ENCODE results near the gene FMC1. TPM values are rescaled to one million over a fixed set of nuclear protein-coding genes. Genes with fewer than 3 reads are reported as not detected.

The FMC1 gene
- total RNA-seq, 1 donor from 2014 or later = 5.1 TPM

- no peaks in the 10 kb centered on the region for H3K27me3 Mint-ChIP-seq
- peaks cover 34% of the 10 kb centered on the region for H3K36me3 Mint-ChIP-seq (ENCODE audit: low read depth)
- H3K9me3 Mint-ChIP-seq = no peaks in the 10 kb centered on the region
- no peak overlapping the region for H3K27ac Mint-ChIP-seq
- DNase-seq = no peak
- peaks cover 44% of the 10 kb centered on the region for H3K4me1 Mint-ChIP-seq
- intact Hi-C loops (cut with micrococcal nuclease) = no loop called here
- no peak overlapping the region for H3K4me3 Mint-ChIP-seq
These were observed 29.3 kb downstream of the FMC1 start for GRCh38 chr7:139370301-139370942.

- Mint-ChIP-seq H3K27ac (peak overlapping the region; percentile 9), H3K9me3 (no peaks in the 10 kb centered on the region), H3K4me1 (peaks cover 41% of the 10 kb centered on the region), H3K4me3 (no peak overlapping the region), H3K27me3 (no peaks in the 10 kb centered on the region), H3K36me3 (ENCODE audit: low read depth) (peaks cover 30% of the 10 kb centered on the region)
- intact Hi-C loops (cut with micrococcal nuclease) = no loop called here
- no peak for DNase-seq
These were observed 29.8 kb downstream of the FMC1 start for GRCh38 chr7:139370943-139371313.

- H3K36me3 Mint-ChIP-seq (ENCODE audit: low read depth) = peaks cover 33% of the 10 kb centered on the region
- peaks cover 37% of the 10 kb centered on the region for H3K4me1 Mint-ChIP-seq
- no peaks in the 10 kb centered on the region for H3K27me3 Mint-ChIP-seq
- intact Hi-C loops (cut with micrococcal nuclease) = no loop called here
- H3K4me3 Mint-ChIP-seq = no peak overlapping the region
- H3K27ac Mint-ChIP-seq = no peak overlapping the region
- H3K9me3 Mint-ChIP-seq = no peaks in the 10 kb centered on the region
- DNase-seq = no peak
These were observed 33.1 kb downstream of the FMC1 start for GRCh38 chr7:139374246-139374645.

GRCh38 chr7:139382439-139382838 is 41.3 kb downstream of the FMC1 start:
- Mint-ChIP-seq H3K27me3 (no peaks in the 10 kb centered on the region), H3K27ac (no peak overlapping the region)

GRCh38 chr7:139384611-139385010 is 43.5 kb downstream of the FMC1 start:
- peaks cover 42% of the 10 kb centered on the region for H3K36me3 Mint-ChIP-seq (ENCODE audit: low read depth)

More at GRCh38 chr7:139382439-139382838, 41.3 kb downstream of the FMC1 start:
- intact Hi-C loops (cut with micrococcal nuclease) = no loop called here
- no peaks in the 10 kb centered on the region for H3K9me3 Mint-ChIP-seq
- peaks cover 30% of the 10 kb centered on the region for H3K36me3 Mint-ChIP-seq (ENCODE audit: low read depth)
- no peak overlapping the region for H3K4me3 Mint-ChIP-seq
- H3K4me1 Mint-ChIP-seq = peaks cover 5% of the 10 kb centered on the region
- no peak for DNase-seq

GRCh38 chr7:139387594-139387993 is 46.5 kb downstream of the FMC1 start:
- no peak for DNase-seq
- H3K36me3 Mint-ChIP-seq (ENCODE audit: low read depth) = peaks cover 50% of the 10 kb centered on the region
- no peaks in the 10 kb centered on the region for H3K9me3 Mint-ChIP-seq
- no peak overlapping the region for H3K4me3 Mint-ChIP-seq
- intact Hi-C loops (cut with micrococcal nuclease) = no loop called here
- peaks cover 8% of the 10 kb centered on the region for H3K4me1 Mint-ChIP-seq
- H3K27me3 Mint-ChIP-seq = no peaks in the 10 kb centered on the region
- H3K27ac Mint-ChIP-seq = no peak overlapping the region

More at GRCh38 chr7:139384611-139385010, 43.5 kb downstream of the FMC1 start:
- no peak overlapping the region for H3K27ac Mint-ChIP-seq
- no peak overlapping the region for H3K4me3 Mint-ChIP-seq
- H3K27me3 Mint-ChIP-seq = no peaks in the 10 kb centered on the region
- no peak for DNase-seq
- peaks cover 6% of the 10 kb centered on the region for H3K4me1 Mint-ChIP-seq
- no peaks in the 10 kb centered on the region for H3K9me3 Mint-ChIP-seq
- intact Hi-C loops (cut with micrococcal nuclease) = no loop called here

GRCh38 chr7:139389091-139389490 is 48.0 kb downstream of the FMC1 start:
- Mint-ChIP-seq H3K36me3 (ENCODE audit: low read depth) (peaks cover 55% of the 10 kb centered on the region), H3K4me1 (peaks cover 17% of the 10 kb centered on the region), H3K9me3 (no peaks in the 10 kb centered on the region), H3K27ac (no peak overlapping the region), H3K4me3 (no peak overlapping the region), H3K27me3 (no peaks in the 10 kb centered on the region)
- intact Hi-C loops (cut with micrococcal nuclease) = no loop called here
- no peak for DNase-seq

- Mint-ChIP-seq H3K4me3 (no peak overlapping the region), H3K4me1 (peaks cover 24% of the 10 kb centered on the region), H3K27ac (no peak overlapping the region), H3K27me3 (no peaks in the 10 kb centered on the region), H3K36me3 (ENCODE audit: low read depth) (peaks cover 59% of the 10 kb centered on the region), H3K9me3 (no peaks in the 10 kb centered on the region)
- DNase-seq = no peak
- intact Hi-C loops (cut with micrococcal nuclease) = no loop called here
These were observed 48.6 kb downstream of the FMC1 start for GRCh38 chr7:139389774-139390173.

GRCh38 chr7:139393621-139394211 is 52.6 kb downstream of the FMC1 start:
- intact Hi-C loops (cut with micrococcal nuclease) = no loop called here
- Mint-ChIP-seq H3K27ac (peak overlapping the region; percentile 60), H3K36me3 (ENCODE audit: low read depth) (peaks cover 61% of the 10 kb centered on the region), H3K27me3 (no peaks in the 10 kb centered on the region), H3K9me3 (no peaks in the 10 kb centered on the region), H3K4me3 (no peak overlapping the region), H3K4me1 (peaks cover 26% of the 10 kb centered on the region)
- DNase-seq = no peak

- DNase-seq = no peak
- H3K4me3 Mint-ChIP-seq = peak overlapping the region; percentile 43
- peaks cover 24% of the 10 kb centered on the region for H3K4me1 Mint-ChIP-seq
- H3K27me3 Mint-ChIP-seq = no peaks in the 10 kb centered on the region
- peak overlapping the region; percentile 60 for H3K27ac Mint-ChIP-seq
- intact Hi-C loops (cut with micrococcal nuclease) = no loop called here
- H3K36me3 Mint-ChIP-seq (ENCODE audit: low read depth) = peaks cover 58% of the 10 kb centered on the region
- H3K9me3 Mint-ChIP-seq = no peaks in the 10 kb centered on the region
These were observed 53.4 kb downstream of the FMC1 start for GRCh38 chr7:139394540-139394939.

Other genes starting within 250 kb of the FMC1 start
- gene ZC3HAV1, start 231.6 kb upstream of the FMC1 start, total RNA-seq = 86.1 and 90.5 TPM in 2 replicates
- gene UBN2, start 110.1 kb upstream of the FMC1 start, total RNA-seq = 12.5 and 15.2 TPM in 2 replicates
- gene LUC7L2, start 18.6 kb downstream of the FMC1 start, total RNA-seq = 164 and 172 TPM in 2 replicates
- gene KLRG2, start 142.3 kb downstream of the FMC1 start, total RNA-seq = 0.24 and 0.42 TPM in 2 replicates
- gene CLEC2L, start 182.3 kb downstream of the FMC1 start, total RNA-seq = not detected in 2 replicates